ENCODE measurements around the gene SERP2.

DNA sequence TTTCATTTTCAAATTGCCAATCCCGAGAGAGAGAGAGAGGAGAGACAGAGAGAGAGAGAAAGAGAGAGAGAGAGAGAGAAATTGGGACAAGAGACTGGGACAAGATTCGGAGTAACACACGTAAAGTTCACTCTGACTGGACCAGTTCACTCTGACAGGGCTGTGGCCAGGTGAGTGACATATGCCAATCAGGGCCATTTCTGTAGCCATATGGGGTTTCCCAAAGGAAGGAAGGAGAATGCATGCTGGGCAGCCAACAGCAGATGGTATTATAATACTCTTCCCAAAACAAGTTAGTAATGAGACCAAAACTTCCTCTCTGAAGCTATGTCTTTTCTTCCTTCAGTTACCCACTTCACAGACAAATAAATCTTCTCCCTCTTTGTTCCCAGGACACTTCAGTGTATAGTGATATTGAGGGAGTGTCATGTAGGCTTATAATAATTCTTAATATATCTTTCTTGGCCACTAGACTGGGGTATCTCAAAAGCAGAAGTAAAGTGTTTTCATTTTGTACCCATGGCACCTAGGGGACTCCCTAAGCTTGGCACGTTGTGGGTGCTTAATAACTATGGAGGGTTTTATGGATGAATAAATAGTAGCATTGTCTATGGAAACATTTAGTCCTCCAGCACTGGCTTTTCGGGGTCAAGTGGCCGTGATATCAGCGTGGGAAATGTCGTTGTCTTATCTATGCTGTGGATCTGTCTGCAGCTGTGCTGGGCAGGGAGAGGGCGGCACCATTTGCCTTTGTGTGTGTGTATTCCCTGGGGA lies 51.6 kb downstream of the SERP2 start:
- TF ChIP-seq, protein P1, sequence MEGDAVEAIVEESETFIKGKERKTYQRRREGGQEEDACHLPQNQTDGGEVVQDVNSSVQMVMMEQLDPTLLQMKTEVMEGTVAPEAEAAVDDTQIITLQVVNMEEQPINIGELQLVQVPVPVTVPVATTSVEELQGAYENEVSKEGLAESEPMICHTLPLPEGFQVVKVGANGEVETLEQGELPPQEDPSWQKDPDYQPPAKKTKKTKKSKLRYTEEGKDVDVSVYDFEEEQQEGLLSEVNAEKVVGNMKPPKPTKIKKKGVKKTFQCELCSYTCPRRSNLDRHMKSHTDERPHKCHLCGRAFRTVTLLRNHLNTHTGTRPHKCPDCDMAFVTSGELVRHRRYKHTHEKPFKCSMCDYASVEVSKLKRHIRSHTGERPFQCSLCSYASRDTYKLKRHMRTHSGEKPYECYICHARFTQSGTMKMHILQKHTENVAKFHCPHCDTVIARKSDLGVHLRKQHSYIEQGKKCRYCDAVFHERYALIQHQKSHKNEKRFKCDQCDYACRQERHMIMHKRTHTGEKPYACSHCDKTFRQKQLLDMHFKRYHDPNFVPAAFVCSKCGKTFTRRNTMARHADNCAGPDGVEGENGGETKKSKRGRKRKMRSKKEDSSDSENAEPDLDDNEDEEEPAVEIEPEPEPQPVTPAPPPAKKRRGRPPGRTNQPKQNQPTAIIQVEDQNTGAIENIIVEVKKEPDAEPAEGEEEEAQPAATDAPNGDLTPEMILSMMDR (IDR thresholded peaks at IDR 0.05 in 8 of 11, conservative IDR thresholded peaks at IDR 0.05 in 3 of 11), result no peak
- no peak for TF ChIP-seq POLR2A (IDR thresholded peaks at IDR 0.05)

All from spleen (tissue), 7 donors.